Cardiac muscle cell (in vitro differentiated cells and primary cell): Measurements from ENCODE around the gene UGT1A7. TPM values are rescaled to one million over a fixed set of nuclear protein-coding genes. Genes with fewer than 3 reads are reported as not detected.

Experiments
- DNase-seq, 2 donors: peaks; one replicate each; pipeline versions ENCODE4 v3.0.0 to v3.0.0-alpha.2; 2010 to 2017; ENCODE audit warnings: low read depth in 1 of 2, low spot score in 1 of 2
- H3K27ac ChIP-seq: fragments of 200-600 bp; sonication (generic); 2 replicates; pipeline ENCODE4 v1.5.1; 2016
- H3K27me3 ChIP-seq: fragments of 200-600 bp; sonication (generic); 2 replicates; pipeline ENCODE4 v1.6.0; 2016; ENCODE audit warnings: control low read depth
- H3K36me3 ChIP-seq: fragments of 200-600 bp; sonication (generic); 2 replicates; pipeline ENCODE4 v1.5.1; 2016; ENCODE audit warnings: control low read depth
- H3K4me1 ChIP-seq: fragments of 200-600 bp; sonication (generic); 2 replicates; pipeline ENCODE4 v1.8.1; 2017; ENCODE audit warnings: low read depth, mild to moderate bottlenecking, mixed run types
- H3K4me3 ChIP-seq: fragments of 200-600 bp; sonication (generic); 2 replicates; pipeline ENCODE4 v1.5.1; 2016; ENCODE audit warnings: mild to moderate bottlenecking
- H3K9me3 ChIP-seq: fragments of 200-600 bp; sonication (generic); 2 replicates; pipeline ENCODE4 v1.5.1; 2017; ENCODE audit warnings: low read depth, mild to moderate bottlenecking, control low read depth
- polyA plus RNA-seq: library from polyadenylated mRNA; unstranded; fragments of >200 nt; fragmentation: Nextera tagmentation; extraction: Ambion mirVana; gene quantifications from 2 replicates; pipeline ENCODE4 v1.2.1, GENCODE V29; 2016
- total RNA-seq: library from RNA; depleted of rRNA; stranded (reverse); fragments of >200 nt; gene quantifications from 2 replicates; pipeline ENCODE4 v1.2.3, GENCODE V29; 2016
- TF ChIP-seq, protein P1 (sequence below): IDR thresholded peaks from 2 replicates; pipeline ENCODE4 v1.5.1; 2012; ENCODE audit warnings: low read depth, mild to moderate bottlenecking, low read length

The UGT1A7 gene
- total and polyA plus RNA-seq, 2 experiments from 2014 or later = not detected

DNA sequence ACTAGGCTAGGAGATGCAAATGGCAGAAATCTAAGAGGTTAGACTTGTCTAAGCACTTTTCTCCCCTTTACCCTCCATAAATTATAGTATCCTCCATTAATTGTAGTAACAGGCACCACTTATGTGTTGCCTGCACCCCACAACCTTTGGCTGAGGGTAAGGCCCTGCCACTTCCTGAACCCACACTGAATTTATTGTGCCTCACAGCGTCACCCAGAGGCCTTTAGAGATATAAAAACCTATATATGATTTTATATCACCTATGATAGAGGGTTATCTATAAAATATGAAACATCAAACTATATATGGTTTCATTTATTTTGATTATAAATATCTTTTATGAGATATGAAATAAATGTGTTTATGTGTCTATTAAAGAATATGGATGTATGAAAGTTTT is 7.4 kb upstream of the UGT1A7 start:
- Histone ChIP-seq H3K27ac (no peak overlapping the region), H3K4me1 (no peaks in the 10 kb centered on the region), H3K4me3 (no peak overlapping the region), H3K9me3 (no peaks in the 10 kb centered on the region), H3K27me3 (no peaks in the 10 kb centered on the region), H3K36me3 (no peaks in the 10 kb centered on the region)
- TF ChIP-seq, protein P1, sequence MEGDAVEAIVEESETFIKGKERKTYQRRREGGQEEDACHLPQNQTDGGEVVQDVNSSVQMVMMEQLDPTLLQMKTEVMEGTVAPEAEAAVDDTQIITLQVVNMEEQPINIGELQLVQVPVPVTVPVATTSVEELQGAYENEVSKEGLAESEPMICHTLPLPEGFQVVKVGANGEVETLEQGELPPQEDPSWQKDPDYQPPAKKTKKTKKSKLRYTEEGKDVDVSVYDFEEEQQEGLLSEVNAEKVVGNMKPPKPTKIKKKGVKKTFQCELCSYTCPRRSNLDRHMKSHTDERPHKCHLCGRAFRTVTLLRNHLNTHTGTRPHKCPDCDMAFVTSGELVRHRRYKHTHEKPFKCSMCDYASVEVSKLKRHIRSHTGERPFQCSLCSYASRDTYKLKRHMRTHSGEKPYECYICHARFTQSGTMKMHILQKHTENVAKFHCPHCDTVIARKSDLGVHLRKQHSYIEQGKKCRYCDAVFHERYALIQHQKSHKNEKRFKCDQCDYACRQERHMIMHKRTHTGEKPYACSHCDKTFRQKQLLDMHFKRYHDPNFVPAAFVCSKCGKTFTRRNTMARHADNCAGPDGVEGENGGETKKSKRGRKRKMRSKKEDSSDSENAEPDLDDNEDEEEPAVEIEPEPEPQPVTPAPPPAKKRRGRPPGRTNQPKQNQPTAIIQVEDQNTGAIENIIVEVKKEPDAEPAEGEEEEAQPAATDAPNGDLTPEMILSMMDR = no peak
- no peak for DNase-seq

DNA sequence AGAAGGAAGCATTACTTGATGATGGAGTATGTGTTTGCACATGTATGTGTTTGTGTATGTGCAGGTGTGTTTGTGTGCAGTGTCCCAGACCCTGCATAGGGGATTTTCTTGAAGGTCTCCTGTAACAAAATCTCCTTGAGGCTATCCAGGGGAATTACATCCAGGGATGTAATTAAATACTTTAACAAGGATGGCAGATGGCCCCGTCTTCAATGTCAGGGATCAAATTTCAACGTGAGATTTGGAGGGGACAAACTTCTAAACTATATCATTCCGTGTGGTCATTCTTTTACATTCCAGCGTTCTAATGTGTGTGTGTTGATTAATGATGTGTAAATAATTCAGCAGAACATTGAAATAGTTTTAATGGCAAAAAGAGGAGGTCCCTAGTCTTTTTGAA is 6.7 kb upstream of the UGT1A7 start:
- TF ChIP-seq, protein P1 = no peak
- Histone ChIP-seq H3K36me3 (no peaks in the 10 kb centered on the region), H3K4me1 (no peaks in the 10 kb centered on the region), H3K27ac (no peak overlapping the region), H3K27me3 (no peaks in the 10 kb centered on the region), H3K9me3 (no peaks in the 10 kb centered on the region), H3K4me3 (no peak overlapping the region)
- no peak for DNase-seq

DNA sequence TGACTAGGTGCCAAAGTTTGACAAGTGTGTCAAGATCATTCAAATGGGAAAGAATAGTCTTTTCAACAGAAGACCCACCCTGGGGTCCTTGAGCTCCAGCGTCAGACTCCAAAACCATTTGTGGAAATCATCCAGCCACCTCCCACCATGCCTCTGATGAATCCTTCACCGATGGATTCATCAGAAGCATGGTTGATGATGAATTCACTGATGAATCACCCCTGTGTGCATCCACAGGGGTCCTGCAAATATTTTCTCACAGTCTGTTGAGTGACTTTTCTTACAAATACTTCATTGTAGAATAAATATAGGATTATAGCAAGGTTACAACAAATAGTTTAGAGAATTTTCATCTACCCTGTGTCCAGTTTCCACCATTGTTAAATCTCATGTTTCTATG is 5.7 kb upstream of the UGT1A7 start:
- H3K27me3 ChIP-seq = no peaks in the 10 kb centered on the region
- H3K27ac ChIP-seq = no peak overlapping the region

DNA sequence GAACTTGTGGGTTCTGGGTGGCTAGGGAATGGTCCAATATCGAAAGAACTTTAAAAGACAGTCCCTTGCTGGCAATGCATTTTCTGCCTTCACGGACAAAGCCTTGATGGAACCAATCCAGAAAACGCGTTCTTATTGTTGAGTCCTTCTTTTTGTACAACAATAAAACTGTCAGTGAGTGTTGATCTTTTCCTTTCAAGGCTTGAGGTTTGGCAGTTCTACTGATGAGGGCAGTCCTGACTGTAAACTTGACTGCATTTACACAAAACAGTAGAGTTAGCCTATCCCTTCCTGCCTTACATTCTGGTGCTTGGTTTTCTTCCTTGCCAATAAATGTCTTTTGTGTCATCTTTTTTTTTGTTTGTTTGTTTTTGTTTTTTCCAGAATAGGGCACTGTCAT is 2.5 kb upstream of the UGT1A7 start:
- Histone ChIP-seq H3K27me3 (no peaks in the 10 kb centered on the region), H3K4me3 (no peak overlapping the region), H3K9me3 (no peaks in the 10 kb centered on the region), H3K4me1 (no peaks in the 10 kb centered on the region), H3K27ac (no peak overlapping the region), H3K36me3 (no peaks in the 10 kb centered on the region)
- DNase-seq = no peak
- TF ChIP-seq, protein P1 = no peak

More for the DNA sequence above, 5.7 kb upstream of the UGT1A7 start:
- no peak overlapping the region for H3K4me3 ChIP-seq
- H3K4me1 ChIP-seq = no peaks in the 10 kb centered on the region
- H3K9me3 ChIP-seq = no peaks in the 10 kb centered on the region
- H3K36me3 ChIP-seq = no peaks in the 10 kb centered on the region
- no peak for DNase-seq
- TF ChIP-seq, protein P1 = no peak

DNA sequence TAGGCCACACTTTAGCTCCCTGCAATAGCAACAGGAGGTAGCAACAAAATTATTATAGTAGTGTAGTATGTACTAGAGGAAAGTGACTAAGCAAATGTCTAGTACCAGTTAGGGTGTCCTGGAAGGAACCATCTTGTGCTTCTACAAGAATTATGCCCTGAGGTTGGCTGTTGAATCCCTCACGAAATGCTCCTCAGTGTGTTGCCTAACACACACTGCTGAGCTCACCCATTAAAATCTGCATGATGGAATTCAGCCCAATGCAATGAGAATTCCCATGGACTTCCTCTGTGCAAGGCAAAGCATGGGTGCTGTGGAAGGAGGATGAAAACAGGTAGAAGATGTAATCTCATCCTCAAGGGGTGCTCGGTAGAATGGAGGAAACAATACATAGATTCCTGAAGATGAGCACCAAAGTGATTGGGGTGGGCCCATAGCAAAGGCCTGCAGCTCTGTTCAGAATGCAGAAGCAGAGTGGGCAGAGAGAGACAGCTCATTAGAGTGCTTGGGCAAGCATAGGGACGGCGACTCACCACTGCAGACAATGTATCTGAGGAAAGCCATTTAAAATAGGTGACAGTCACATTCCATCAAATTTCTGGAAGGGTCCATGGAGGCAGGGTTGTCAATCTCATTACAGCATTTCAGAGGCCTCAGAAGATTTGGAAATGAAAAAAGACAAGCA is 1.2 kb upstream of the UGT1A7 start:
- H3K36me3 ChIP-seq = no peaks in the 10 kb centered on the region
- H3K27ac ChIP-seq = no peak overlapping the region
- H3K4me1 ChIP-seq = no peaks in the 10 kb centered on the region
- DNase-seq = no peak
- no peaks in the 10 kb centered on the region for H3K27me3 ChIP-seq
- TF ChIP-seq, protein P1 = no peak
- H3K4me3 ChIP-seq = no peak overlapping the region
- H3K9me3 ChIP-seq = no peaks in the 10 kb centered on the region
